Stomach (tissue), 4 donors: ENCODE measurements around the gene MAEL.

Experiments
- CTCF ChIP-seq, 7 experiments: fragments of 450-650 bp in 4 of 7; fragments of 200-600 bp in 3 of 7; sonication (generic) in 3 of 7; IDR thresholded peaks; one replicate each; pipeline ENCODE4 v1.5.1; 2016 to 2019; ENCODE audit warnings: antibody characterized with exemption in 7 of 7, control low read depth in 2 of 7, mild to moderate bottlenecking in 1 of 7
- EP300 ChIP-seq: sonication (generic); formaldehyde crosslinking; IDR thresholded peaks from one replicate; pipeline ENCODE4 v1.6.1; 2017; ENCODE audit warnings: antibody characterized with exemption
- POLR2A ChIP-seq, 4 donors: fragments of 450-650 bp; IDR thresholded peaks; one replicate each; pipeline ENCODE4 v1.6.1; 2016; ENCODE audit warnings: antibody characterized with exemption in 4 of 4, control low read depth in 2 of 4, mild to moderate bottlenecking in 1 of 4, moderate library complexity in 1 of 4
- POLR2AphosphoS5 ChIP-seq, 3 donors: sonication (generic); formaldehyde crosslinking; IDR thresholded peaks; one replicate each; pipeline ENCODE4 v1.6.1; 2016; ENCODE audit warnings: antibody characterized with exemption in 3 of 3

- no peak for TF ChIP-seq CTCF (IDR thresholded peaks at IDR 0.05)
- TF ChIP-seq EP300: no peak
- TF ChIP-seq POLR2A (IDR thresholded peaks at IDR 0.05): no peak
- no peak for TF ChIP-seq POLR2AphosphoS5 (IDR thresholded peaks at IDR 0.05)
Measured at GRCh38 chr1:166971252-166971651, 17.8 kb upstream of the MAEL start.
